GM11168 (cell line): ENCODE results near the gene ZFPM1.
"Not testable (repeated sequence)": the region's sequence is repeated elsewhere in the genome, so short reads cannot be mapped to it uniquely, and the experiment has no call there.

Source experiments
- in situ Hi-C: fragments of 300-500 bp; cut with MboI; formaldehyde crosslinking; loops from one replicate; pipeline ENCODE4 v1.12.0; 2022; ENCODE audit warnings: low sequenced_read_pairs; ENCODE audit not compliant: unreplicated experiment

Gene ZFPM1

GRCh38 chr16:88504489-88505404 is 51.7 kb downstream of the ZFPM1 start:
- in situ Hi-C loops: no loop called here

- in situ Hi-C loops: no loop called here
Observed at GRCh38 chr16:88505405-88506082, 52.5 kb downstream of the ZFPM1 start.

GRCh38 chr16:88506723-88507122 is 53.6 kb downstream of the ZFPM1 start:
- in situ Hi-C loops: no loop called here

GRCh38 chr16:88507231-88507743 is 54.2 kb downstream of the ZFPM1 start:
- in situ Hi-C loops: no loop called here

- in situ Hi-C loops: no loop called here
Observed at GRCh38 chr16:88508376-88508867, 55.3 kb downstream of the ZFPM1 start.

GRCh38 chr16:88508868-88509748 is 56.0 kb downstream of the ZFPM1 start:
- in situ Hi-C loops: no loop called here

- in situ Hi-C loops: no loop called here
Observed at GRCh38 chr16:88509749-88510069, 56.6 kb downstream of the ZFPM1 start.

- in situ Hi-C loops: no loop called here
Observed at GRCh38 chr16:88510091-88510994, 57.3 kb downstream of the ZFPM1 start.

GRCh38 chr16:88511060-88511459 is 58.0 kb downstream of the ZFPM1 start:
- in situ Hi-C loops: no loop called here

- in situ Hi-C loops: no loop called here
Observed at GRCh38 chr16:88511906-88512305, 58.8 kb downstream of the ZFPM1 start.

GRCh38 chr16:88512728-88513696 is 59.9 kb downstream of the ZFPM1 start:
- in situ Hi-C loops: no loop called here

- in situ Hi-C loops: no loop called here
Observed at GRCh38 chr16:88514070-88514469, 61.0 kb downstream of the ZFPM1 start.

- in situ Hi-C loops: no loop called here
Observed at GRCh38 chr16:88514526-88515232, 61.6 kb downstream of the ZFPM1 start.

GRCh38 chr16:88515371-88515770 is 62.3 kb downstream of the ZFPM1 start:
- in situ Hi-C loops: no loop called here

- in situ Hi-C loops: no loop called here
Observed at GRCh38 chr16:88515925-88516594, 63.0 kb downstream of the ZFPM1 start.

GRCh38 chr16:88516601-88517061 is 63.6 kb downstream of the ZFPM1 start:
- in situ Hi-C loops: no loop called here

- in situ Hi-C loops: not testable (repeated sequence)
Observed at GRCh38 chr16:88517208-88517774, 64.2 kb downstream of the ZFPM1 start.
